Astrocyte (in vitro differentiated cells and primary cell): ENCODE results near the gene WNT3A.

Experiments used
- EZH2 ChIP-seq: IDR thresholded peaks from 2 replicates; pipeline ENCODE4 v1.6.1; 2012; ENCODE audit warnings: mild to moderate bottlenecking, low read length, inconsistent platforms; ENCODE audit not compliant: insufficient read depth
- TF ChIP-seq, protein P1 (sequence below): IDR thresholded peaks from 2 replicates; pipeline ENCODE4 v1.5.1; 2011; ENCODE audit warnings: low read depth, mild to moderate bottlenecking, inconsistent platforms, low read length, moderate library complexity; ENCODE audit not compliant: insufficient read depth

DNA sequence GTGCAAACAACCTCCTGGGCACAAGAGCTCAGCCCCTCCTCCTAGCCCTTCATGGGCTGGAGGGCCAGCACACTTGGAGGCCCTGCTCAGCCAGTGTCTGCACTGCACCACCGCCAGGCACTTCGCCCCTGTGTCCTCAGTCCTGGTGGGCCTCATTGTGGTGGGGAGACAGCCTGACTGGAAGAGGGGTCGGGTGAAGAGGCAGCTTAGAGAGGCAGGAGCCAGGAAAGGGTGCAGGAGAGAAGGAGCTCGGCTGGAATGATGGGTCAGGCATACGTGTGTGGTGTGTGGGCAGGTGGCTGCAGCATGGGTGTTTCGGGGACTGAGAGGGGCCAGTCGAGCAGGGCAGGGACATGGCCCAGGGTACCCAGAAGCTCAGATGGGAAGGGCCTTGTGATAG is 4.1 kb downstream of the WNT3A start:
- TF ChIP-seq, protein P1, sequence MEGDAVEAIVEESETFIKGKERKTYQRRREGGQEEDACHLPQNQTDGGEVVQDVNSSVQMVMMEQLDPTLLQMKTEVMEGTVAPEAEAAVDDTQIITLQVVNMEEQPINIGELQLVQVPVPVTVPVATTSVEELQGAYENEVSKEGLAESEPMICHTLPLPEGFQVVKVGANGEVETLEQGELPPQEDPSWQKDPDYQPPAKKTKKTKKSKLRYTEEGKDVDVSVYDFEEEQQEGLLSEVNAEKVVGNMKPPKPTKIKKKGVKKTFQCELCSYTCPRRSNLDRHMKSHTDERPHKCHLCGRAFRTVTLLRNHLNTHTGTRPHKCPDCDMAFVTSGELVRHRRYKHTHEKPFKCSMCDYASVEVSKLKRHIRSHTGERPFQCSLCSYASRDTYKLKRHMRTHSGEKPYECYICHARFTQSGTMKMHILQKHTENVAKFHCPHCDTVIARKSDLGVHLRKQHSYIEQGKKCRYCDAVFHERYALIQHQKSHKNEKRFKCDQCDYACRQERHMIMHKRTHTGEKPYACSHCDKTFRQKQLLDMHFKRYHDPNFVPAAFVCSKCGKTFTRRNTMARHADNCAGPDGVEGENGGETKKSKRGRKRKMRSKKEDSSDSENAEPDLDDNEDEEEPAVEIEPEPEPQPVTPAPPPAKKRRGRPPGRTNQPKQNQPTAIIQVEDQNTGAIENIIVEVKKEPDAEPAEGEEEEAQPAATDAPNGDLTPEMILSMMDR: no peak
- no peak for TF ChIP-seq EZH2
